Measurements from ENCODE around the gene B3GALT4. TPM values are rescaled to one million over a fixed set of nuclear protein-coding genes. Genes with fewer than 3 reads are reported as not detected.
A peak's percentile ranks its signal among the peaks of the same experiment; 100 is the strongest.

The B3GALT4 gene
- total RNA-seq, 6 experiments from 2014 or later: 0.66 to 3.0 (median 2.7) TPM

DNA sequence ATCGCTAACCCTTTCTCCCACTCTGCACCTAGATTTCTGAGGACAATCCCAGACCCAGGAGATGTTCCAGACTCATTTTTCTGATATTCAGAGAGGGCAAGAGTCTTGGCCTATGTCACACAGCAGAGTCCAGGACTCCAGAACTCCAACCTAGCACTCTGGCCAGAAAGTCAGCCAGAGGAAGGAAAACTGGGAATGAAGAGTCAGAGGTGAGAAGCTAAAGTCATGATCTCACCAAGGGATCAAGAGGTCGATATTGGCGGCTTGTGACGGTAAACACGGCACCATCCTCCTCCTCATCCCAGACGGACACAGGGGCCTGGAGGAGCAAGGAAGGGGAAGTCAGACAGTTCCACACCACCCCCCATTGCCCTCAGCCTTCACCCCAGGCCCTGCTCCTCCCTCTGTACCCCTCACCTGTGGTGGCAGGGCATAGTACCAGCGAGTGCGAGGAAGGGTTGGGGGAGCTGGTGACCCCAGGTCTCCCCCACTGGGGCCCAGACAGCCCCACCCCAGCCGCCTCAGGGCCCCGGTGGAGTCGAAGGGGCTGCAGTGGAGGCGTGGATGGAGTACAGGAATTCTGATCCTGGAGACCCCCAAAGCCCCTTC, 20.0 kb downstream of the B3GALT4 start:
- DNase-seq: no peak
- Mint-ChIP-seq H3K27me3 (ENCODE audit: insufficient read depth) (peaks cover 17% of the 10 kb centered on the region), H3K27ac (peak overlapping the region; percentile 99), H3K4me1 (ENCODE audit: low read depth) (peaks cover 31% of the 10 kb centered on the region), H3K4me3 (peak overlapping the region; percentile 99), H3K9me3 (peaks cover 4% of the 10 kb centered on the region), H3K36me3 (ENCODE audit: low read depth) (peaks cover 13% of the 10 kb centered on the region; the same call in 1 of the 2 replicates)
- TF ChIP-seq, protein P1, sequence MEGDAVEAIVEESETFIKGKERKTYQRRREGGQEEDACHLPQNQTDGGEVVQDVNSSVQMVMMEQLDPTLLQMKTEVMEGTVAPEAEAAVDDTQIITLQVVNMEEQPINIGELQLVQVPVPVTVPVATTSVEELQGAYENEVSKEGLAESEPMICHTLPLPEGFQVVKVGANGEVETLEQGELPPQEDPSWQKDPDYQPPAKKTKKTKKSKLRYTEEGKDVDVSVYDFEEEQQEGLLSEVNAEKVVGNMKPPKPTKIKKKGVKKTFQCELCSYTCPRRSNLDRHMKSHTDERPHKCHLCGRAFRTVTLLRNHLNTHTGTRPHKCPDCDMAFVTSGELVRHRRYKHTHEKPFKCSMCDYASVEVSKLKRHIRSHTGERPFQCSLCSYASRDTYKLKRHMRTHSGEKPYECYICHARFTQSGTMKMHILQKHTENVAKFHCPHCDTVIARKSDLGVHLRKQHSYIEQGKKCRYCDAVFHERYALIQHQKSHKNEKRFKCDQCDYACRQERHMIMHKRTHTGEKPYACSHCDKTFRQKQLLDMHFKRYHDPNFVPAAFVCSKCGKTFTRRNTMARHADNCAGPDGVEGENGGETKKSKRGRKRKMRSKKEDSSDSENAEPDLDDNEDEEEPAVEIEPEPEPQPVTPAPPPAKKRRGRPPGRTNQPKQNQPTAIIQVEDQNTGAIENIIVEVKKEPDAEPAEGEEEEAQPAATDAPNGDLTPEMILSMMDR (IDR thresholded peaks at IDR 0.05): no peak

DNA sequence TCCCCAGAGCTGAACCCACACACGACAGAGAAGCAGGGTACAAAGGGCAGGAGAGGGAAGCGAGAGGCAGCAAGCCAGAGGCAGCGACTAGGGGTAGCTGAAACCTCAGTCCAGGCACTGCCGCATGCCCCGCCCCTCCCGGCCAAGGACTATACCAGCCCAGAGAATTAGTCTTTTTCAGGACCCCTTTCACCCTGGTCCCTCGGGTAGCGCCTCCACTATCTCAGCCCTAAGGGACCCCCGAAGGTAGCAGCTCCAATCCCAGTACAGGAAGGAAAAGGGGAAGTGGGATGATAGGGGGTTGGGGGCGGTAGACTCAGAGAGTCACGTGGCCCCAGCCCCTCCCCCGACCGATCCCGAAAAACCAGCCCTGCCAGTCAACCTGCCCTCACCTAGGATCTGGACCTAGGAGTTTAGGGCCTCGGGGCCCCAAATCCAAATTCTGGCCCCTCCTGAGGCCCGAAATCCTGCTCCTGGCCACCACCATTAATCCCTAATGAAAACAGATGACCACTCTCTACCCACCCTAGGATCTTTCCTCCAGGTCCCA, 20.6 kb downstream of the B3GALT4 start:
- TF ChIP-seq, protein P1 (IDR thresholded peaks at IDR 0.05): no peak
- H3K4me3 Mint-ChIP-seq: peak overlapping the region; percentile 99
- no peak for DNase-seq

GRCh38 chr6:33297956-33298772, 21.2 kb downstream of the B3GALT4 start:
- DNase-seq: peak; percentile 91
- H3K36me3 Mint-ChIP-seq (ENCODE audit: low read depth): peaks cover 13% of the 10 kb centered on the region; the same call in 1 of the 2 replicates
- H3K9me3 Mint-ChIP-seq: peaks cover 4% of the 10 kb centered on the region
- peak overlapping the region; percentile 99 for H3K27ac Mint-ChIP-seq
- H3K27me3 Mint-ChIP-seq (ENCODE audit: insufficient read depth): peaks cover 17% of the 10 kb centered on the region
- TF ChIP-seq, protein P1 (IDR thresholded peaks at IDR 0.05): peak; percentile 41
- H3K4me3 Mint-ChIP-seq: peak overlapping the region; percentile 99
- H3K4me1 Mint-ChIP-seq (ENCODE audit: low read depth): peaks cover 31% of the 10 kb centered on the region

More for the DNA sequence above, 20.6 kb downstream of the B3GALT4 start:
- Mint-ChIP-seq H3K9me3 (peaks cover 4% of the 10 kb centered on the region), H3K27ac (peak overlapping the region; percentile 99), H3K27me3 (ENCODE audit: insufficient read depth) (peaks cover 17% of the 10 kb centered on the region), H3K36me3 (ENCODE audit: low read depth) (peaks cover 13% of the 10 kb centered on the region; the same call in 1 of the 2 replicates), H3K4me1 (ENCODE audit: low read depth) (peaks cover 31% of the 10 kb centered on the region)

DNA sequence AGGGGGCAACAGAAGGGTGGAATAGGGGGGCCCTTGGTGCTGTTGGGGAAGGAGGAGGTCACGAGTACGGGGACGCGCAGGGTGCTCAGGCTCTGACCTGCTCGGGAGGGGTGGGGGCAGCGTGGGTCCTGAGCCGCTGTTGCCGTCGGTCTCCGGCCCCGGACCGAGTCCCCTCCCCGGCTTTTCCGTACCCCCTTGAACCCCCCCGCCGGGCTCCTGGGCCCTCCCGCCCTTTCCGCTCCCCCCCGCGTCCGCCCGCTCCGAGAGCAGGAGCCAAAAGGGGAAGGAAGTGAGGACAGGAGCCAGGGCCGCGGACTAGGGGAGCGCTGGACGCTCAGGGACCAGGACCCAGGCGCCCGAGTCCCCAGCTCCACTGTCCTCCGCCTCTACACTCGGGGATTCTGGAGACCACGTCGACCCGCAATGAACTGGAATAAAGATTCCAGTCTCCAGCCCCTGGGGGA, 21.9 kb downstream of the B3GALT4 start, which contains the start of gene RGL2:
RGL2 (minus strand) TSS at position 170 of the 464 bp plus-strand sequence. CDS start 332 bp downstream, outside the sequence.
- TF ChIP-seq, protein P1 (IDR thresholded peaks at IDR 0.05): no peak
- Mint-ChIP-seq H3K9me3 (peaks cover 4% of the 10 kb centered on the region), H3K27ac (peak within 1 kb of the TSS; percentile 99), H3K4me3 (peak within 1 kb of the TSS; percentile 99), H3K36me3 (ENCODE audit: low read depth) (peaks cover 13% of the 10 kb centered on the region; the same call in 1 of the 2 replicates), H3K4me1 (ENCODE audit: low read depth) (peaks cover 31% of the 10 kb centered on the region), H3K27me3 (ENCODE audit: insufficient read depth) (peaks cover 17% of the 10 kb centered on the region)
- DNase-seq: no peak

DNA sequence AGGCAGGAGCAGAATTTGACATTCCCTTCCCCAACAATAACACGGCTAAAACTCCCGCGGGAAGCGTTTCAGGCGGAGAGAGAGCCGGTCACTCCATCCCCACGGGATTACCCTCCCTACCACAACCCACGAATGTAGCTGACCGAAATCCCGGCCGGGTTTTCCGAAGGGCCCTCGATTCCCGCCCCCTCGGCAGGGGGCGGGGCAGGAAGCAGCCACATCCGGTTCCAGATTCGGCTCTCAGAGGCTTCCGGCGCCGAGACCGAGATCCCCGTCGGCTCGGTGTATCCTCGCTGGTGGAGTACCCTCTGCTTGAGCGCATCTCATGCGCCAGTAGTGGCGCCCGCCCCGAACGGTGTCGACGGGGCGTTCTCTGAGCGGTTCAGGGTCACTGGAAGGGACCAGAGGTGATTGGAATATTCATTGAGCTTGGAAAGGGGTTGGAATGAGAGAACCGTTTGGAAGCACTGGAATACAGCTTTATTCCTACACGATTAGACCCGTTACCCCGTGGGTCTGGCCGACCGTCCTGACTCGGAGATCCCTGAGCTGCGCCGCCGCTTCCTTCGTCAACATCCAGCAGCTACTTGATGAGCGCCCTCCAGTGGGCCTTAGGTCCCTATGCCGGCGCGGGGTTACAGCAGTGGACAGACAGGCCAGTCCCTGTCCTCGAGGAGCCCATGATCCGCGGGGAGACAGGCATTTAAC, 22.5 kb downstream of the B3GALT4 start:
- Mint-ChIP-seq H3K27me3 (ENCODE audit: insufficient read depth) (peaks cover 17% of the 10 kb centered on the region), H3K9me3 (peaks cover 4% of the 10 kb centered on the region), H3K36me3 (ENCODE audit: low read depth) (peaks cover 13% of the 10 kb centered on the region; the same call in 1 of the 2 replicates), H3K4me3 (peak overlapping the region; percentile 99), H3K4me1 (ENCODE audit: low read depth) (peaks cover 31% of the 10 kb centered on the region), H3K27ac (peak overlapping the region; percentile 99)
- TF ChIP-seq, protein P1 (IDR thresholded peaks at IDR 0.05): peak; percentile 87
- peak; percentile 90 for DNase-seq

Data from HFFc6 (cell line).